ENCODE measurements around the gene STK32C. TPM values are rescaled to one million over a fixed set of nuclear protein-coding genes. Genes with fewer than 3 reads are reported as not detected.

The STK32C gene
- total and polyA plus RNA-seq, 10 of the 15 experiments (the other 5 are each of a cell fraction or from before 2014, with no cell fraction given), result 1.5 to 18.1 (median 6.4) TPM

DNA sequence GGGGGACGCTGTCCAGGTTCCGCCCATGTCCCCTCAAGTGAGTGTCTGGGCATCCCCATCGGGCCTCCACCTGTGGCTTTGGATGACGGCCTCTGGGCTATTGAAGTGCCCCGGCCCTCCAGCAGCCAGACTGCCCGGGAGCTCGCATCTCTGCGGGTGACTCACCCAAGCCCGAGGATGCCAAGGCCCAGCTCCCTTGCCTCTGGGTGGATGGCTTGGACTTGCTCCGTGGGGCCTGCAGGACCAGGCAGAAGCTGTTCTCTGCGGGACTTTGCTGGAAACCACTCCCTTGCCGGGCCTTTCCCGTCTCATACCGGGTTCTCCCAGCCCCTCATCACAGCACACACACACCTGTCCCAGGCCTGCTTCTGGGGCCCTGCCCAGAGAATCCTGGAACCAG is 98.6 kb downstream of the STK32C start:
- no peak for ATAC-seq
- TF ChIP-seq, protein P1, sequence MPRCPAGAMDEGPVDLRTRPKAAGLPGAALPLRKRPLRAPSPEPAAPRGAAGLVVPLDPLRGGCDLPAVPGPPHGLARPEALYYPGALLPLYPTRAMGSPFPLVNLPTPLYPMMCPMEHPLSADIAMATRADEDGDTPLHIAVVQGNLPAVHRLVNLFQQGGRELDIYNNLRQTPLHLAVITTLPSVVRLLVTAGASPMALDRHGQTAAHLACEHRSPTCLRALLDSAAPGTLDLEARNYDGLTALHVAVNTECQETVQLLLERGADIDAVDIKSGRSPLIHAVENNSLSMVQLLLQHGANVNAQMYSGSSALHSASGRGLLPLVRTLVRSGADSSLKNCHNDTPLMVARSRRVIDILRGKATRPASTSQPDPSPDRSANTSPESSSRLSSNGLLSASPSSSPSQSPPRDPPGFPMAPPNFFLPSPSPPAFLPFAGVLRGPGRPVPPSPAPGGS (IDR thresholded peaks at IDR 0.05; ENCODE audit: borderline replicate concordance, insufficient read depth, low read depth, low read length, poor library complexity, severe bottlenecking), result no peak
- TF ChIP-seq RCOR1 (conservative IDR thresholded peaks at IDR 0.05; ENCODE audit: low read depth, low read length), result no peak
- no peak for TF ChIP-seq MXI1 (IDR thresholded peaks at IDR 0.05; ENCODE audit: low read depth, low read length)
- TF ChIP-seq STAT1 (conservative IDR thresholded peaks at IDR 0.05), result no peak
- no peak for TF ChIP-seq SUPT20H (IDR thresholded peaks at IDR 0.05; ENCODE audit: borderline replicate concordance, control insufficient read depth, low read depth, low read length)
- TF ChIP-seq, protein P2, sequence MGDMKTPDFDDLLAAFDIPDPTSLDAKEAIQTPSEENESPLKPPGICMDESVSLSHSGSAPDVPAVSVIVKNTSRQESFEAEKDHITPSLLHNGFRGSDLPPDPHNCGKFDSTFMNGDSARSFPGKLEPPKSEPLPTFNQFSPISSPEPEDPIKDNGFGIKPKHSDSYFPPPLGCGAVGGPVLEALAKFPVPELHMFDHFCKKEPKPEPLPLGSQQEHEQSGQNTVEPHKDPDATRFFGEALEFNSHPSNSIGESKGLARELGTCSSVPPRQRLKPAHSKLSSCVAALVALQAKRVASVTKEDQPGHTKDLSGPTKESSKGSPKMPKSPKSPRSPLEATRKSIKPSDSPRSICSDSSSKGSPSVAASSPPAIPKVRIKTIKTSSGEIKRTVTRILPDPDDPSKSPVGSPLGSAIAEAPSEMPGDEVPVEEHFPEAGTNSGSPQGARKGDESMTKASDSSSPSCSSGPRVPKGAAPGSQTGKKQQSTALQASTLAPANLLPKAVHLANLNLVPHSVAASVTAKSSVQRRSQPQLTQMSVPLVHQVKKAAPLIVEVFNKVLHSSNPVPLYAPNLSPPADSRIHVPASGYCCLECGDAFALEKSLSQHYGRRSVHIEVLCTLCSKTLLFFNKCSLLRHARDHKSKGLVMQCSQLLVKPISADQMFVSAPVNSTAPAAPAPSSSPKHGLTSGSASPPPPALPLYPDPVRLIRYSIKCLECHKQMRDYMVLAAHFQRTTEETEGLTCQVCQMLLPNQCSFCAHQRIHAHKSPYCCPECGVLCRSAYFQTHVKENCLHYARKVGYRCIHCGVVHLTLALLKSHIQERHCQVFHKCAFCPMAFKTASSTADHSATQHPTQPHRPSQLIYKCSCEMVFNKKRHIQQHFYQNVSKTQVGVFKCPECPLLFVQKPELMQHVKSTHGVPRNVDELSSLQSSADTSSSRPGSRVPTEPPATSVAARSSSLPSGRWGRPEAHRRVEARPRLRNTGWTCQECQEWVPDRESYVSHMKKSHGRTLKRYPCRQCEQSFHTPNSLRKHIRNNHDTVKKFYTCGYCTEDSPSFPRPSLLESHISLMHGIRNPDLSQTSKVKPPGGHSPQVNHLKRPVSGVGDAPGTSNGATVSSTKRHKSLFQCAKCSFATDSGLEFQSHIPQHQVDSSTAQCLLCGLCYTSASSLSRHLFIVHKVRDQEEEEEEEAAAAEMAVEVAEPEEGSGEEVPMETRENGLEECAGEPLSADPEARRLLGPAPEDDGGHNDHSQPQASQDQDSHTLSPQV (IDR thresholded peaks at IDR 0.05), result no peak
- TF ChIP-seq POLR2AphosphoS5 (IDR thresholded peaks at IDR 0.05; ENCODE audit: low read length), result no peak
- TF ChIP-seq ZBED1 (IDR thresholded peaks at IDR 0.05; ENCODE audit: borderline replicate concordance), result no peak
- FAIRE-seq, result no peak
- no peak overlapping the region for H2AFZ ChIP-seq (ENCODE audit: control insufficient read depth, low read depth, low read length)
- no peaks in the 10 kb centered on the region for H4K20me1 ChIP-seq (ENCODE audit: control insufficient read depth, insufficient read depth)
- no TSS peak for BruUV-seq (replicated peaks)
- in situ Hi-C loops (cut with MboI) (no loop called here), intact Hi-C loops (cut with micrococcal nuclease; ENCODE audit: unreplicated experiment) (no loop called here)
- ChIA-PET POLR2A (no interaction called here), SMC1A (ENCODE audit: uncharacterized antibody, unreplicated experiment) (no interaction called here), CTCF (no interaction called here), RAD21 (ENCODE audit: unreplicated experiment) (no interaction called here)
- H3K4me1 ChIP-seq (ENCODE audit: control insufficient read depth, insufficient read depth, low read length), result no peaks in the 10 kb centered on the region
- no peak overlapping the region for H3K4me2 ChIP-seq (ENCODE audit: control insufficient read depth, insufficient read depth)
- no peak for DNase-seq (ENCODE audit: low read depth, low spot score)
- no peaks in the 10 kb centered on the region for H3K27me3 ChIP-seq (replicated peaks in 1 of 2; ENCODE audit: control insufficient read depth in 2 of 2, insufficient read depth in 2 of 2, low read length in 1 of 2)
- H3K9ac ChIP-seq (ENCODE audit: control insufficient read depth, insufficient read depth, low read length), result no peak overlapping the region
- no peaks in the 10 kb centered on the region for H3K9me3 ChIP-seq (replicated peaks; ENCODE audit: control insufficient read depth, insufficient read depth, low read length)
- no peaks in the 10 kb centered on the region for H3K79me2 ChIP-seq (ENCODE audit: control insufficient read depth, insufficient read depth, low read length)
- no peak overlapping the region for H3K27ac ChIP-seq (ENCODE audit: control insufficient read depth, insufficient read depth)
- H3K4me3 ChIP-seq, result no peak overlapping the region
- H3K36me3 ChIP-seq (ENCODE audit: control insufficient read depth in 2 of 2, insufficient read depth in 2 of 2, low read length in 1 of 2), result no peaks in the 10 kb centered on the region
- 74% methylated on average over 14 of the region's 14 CpGs for WGBS (ENCODE audit: insufficient coverage, insufficient replicate concordance, low lambda C conversion rate, missing lambda C conversion rate)

Data from GM12878 (cell line).